PFSK-1 (cell line): ENCODE measurements around the gene ITIH5.

Experiments
- FOXP2 ChIP-seq: optimal IDR thresholded peaks from 2 replicates; pipeline ENCODE3; 2011; ENCODE audit warnings: borderline replicate concordance, control low read depth, inconsistent platforms; ENCODE audit not compliant: insufficient read depth; ENCODE audit errors: extremely low read length, extremely low read depth
- POLR2AphosphoS5 ChIP-seq: IDR thresholded peaks from 2 replicates; pipeline ENCODE4 v1.6.1; 2012; ENCODE audit warnings: low read depth, mild to moderate bottlenecking, control low read depth, low read length, moderate library complexity
- REST ChIP-seq, 2 experiments: IDR thresholded peaks; 2 replicates each; pipeline versions ENCODE4 v1.6.1 to v1.8.0; 2011 to 2012; ENCODE audit warnings: low read depth in 2 of 2, low read length in 2 of 2, control low read depth in 1 of 2, inconsistent platforms in 1 of 2, mild to moderate bottlenecking in 1 of 2, moderate library complexity in 1 of 2; ENCODE audit not compliant: insufficient read depth in 1 of 2
- SIN3A ChIP-seq: IDR thresholded peaks from 2 replicates; pipeline ENCODE4 v1.6.1; 2012; ENCODE audit warnings: mild to moderate bottlenecking, low read length, moderate library complexity, borderline replicate concordance; ENCODE audit not compliant: insufficient read depth
- TAF1 ChIP-seq: IDR thresholded peaks from 2 replicates; pipeline ENCODE4 v1.6.1; 2012; ENCODE audit warnings: low read length, control low read depth, borderline replicate concordance; ENCODE audit not compliant: insufficient read depth

DNA sequence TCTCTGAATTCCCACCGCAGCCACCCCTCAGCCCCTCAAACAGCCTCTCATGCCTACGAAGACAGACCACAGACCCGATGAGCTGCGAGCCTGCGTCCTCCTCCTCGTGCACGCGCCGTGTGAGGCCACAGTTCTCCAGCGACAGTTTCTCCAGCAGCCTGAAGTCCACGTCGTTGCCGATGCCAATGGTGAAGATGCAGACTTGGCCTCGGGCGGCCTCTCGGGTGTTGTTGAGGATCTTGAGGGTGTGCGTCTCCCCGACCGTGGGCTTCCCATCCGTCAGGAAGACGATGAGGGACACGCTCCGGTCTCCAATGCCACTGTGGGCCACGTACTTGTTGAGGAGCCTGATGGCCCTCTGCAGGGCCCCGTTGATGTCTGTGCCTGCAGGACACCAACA lies 87.1 kb downstream of the ITIH5 start:
- TF ChIP-seq POLR2AphosphoS5, result no peak
- no peak for TF ChIP-seq REST (IDR thresholded peaks at IDR 0.05; ENCODE audit: insufficient read depth in 1 of 2, low read depth in 2 of 2, low read length in 2 of 2)
- TF ChIP-seq TAF1, result no peak
- no peak for TF ChIP-seq SIN3A
- TF ChIP-seq FOXP2, result no peak
